Progenitor cell of endocrine pancreas (in vitro differentiated cells): ENCODE data around the gene DXO. TPM values are rescaled to one million over a fixed set of nuclear protein-coding genes. Genes with fewer than 3 reads are reported as not detected.

Experiments used
- DNase-seq: peaks from one replicate; pipeline ENCODE4 v3.0.0; 2021; ENCODE audit warnings: low spot score; ENCODE audit not compliant: unreplicated experiment
- H3K27ac Mint-ChIP-seq: 2 replicates; pipeline ENCODE4 v1.8.0; 2021; ENCODE audit warnings: mild to moderate bottlenecking, moderate library complexity, mixed read lengths
- H3K27me3 Mint-ChIP-seq: 2 replicates; pipeline ENCODE4 v1.8.0; 2021; ENCODE audit warnings: mixed read lengths
- H3K36me3 Mint-ChIP-seq: 2 replicates; pipeline ENCODE4 v1.8.0; 2022; ENCODE audit warnings: mixed read lengths; ENCODE audit not compliant: insufficient read depth
- H3K4me1 Mint-ChIP-seq: 2 replicates; pipeline ENCODE4 v1.8.0; 2021; ENCODE audit warnings: low read depth, mixed read lengths
- H3K4me3 Mint-ChIP-seq: 2 replicates; pipeline ENCODE4 v1.8.0; 2021; ENCODE audit warnings: low read depth, mild to moderate bottlenecking, moderate library complexity, mixed read lengths
- H3K9me3 Mint-ChIP-seq: 2 replicates; pipeline ENCODE4 v1.8.0; 2021; ENCODE audit warnings: low read depth, mixed read lengths
- total RNA-seq: library from RNA; stranded (reverse); gene quantifications from 2 replicates; pipeline ENCODE4 v1.2.1, GENCODE V29; 2021
- TF ChIP-seq, protein P1 (sequence below): fragments of 200-600 bp; sonication (generic); IDR thresholded peaks from one replicate; pipeline ENCODE4 v1.5.0; 2021; ENCODE audit warnings: antibody characterized with exemption, mild to moderate bottlenecking; ENCODE audit not compliant: unreplicated experiment

Gene DXO
- total RNA-seq, 1 donor from 2014 or later = 29.4 TPM

DNA sequence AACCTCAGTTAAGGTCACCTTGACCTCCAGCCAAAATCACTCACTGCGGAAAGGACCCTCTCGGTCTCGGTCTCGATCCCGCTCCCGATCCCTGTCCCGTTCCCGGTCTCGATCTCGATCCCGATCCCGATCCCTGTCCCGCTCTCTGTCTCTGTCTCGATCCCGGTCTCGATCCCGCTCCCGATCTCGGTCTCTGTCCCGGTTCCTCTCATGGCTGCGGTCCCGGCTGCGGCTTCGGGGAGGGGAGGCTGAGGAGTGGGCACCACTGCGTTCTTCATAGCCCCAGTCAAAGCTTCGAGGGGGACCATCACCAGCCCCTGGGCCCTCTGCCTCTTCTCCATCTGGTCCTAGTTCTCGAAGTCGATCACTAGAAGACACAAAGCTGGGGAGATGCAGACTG lies 17.4 kb downstream of the DXO start:
- Mint-ChIP-seq H3K9me3 (no peaks in the 10 kb centered on the region), H3K4me3 (no peak overlapping the region), H3K27me3 (no peaks in the 10 kb centered on the region), H3K4me1 (peaks cover 16% of the 10 kb centered on the region), H3K27ac (no peak overlapping the region), H3K36me3 (peaks cover 15% of the 10 kb centered on the region)
- no peak for DNase-seq
- TF ChIP-seq, protein P1, sequence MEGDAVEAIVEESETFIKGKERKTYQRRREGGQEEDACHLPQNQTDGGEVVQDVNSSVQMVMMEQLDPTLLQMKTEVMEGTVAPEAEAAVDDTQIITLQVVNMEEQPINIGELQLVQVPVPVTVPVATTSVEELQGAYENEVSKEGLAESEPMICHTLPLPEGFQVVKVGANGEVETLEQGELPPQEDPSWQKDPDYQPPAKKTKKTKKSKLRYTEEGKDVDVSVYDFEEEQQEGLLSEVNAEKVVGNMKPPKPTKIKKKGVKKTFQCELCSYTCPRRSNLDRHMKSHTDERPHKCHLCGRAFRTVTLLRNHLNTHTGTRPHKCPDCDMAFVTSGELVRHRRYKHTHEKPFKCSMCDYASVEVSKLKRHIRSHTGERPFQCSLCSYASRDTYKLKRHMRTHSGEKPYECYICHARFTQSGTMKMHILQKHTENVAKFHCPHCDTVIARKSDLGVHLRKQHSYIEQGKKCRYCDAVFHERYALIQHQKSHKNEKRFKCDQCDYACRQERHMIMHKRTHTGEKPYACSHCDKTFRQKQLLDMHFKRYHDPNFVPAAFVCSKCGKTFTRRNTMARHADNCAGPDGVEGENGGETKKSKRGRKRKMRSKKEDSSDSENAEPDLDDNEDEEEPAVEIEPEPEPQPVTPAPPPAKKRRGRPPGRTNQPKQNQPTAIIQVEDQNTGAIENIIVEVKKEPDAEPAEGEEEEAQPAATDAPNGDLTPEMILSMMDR = no peak

DNA sequence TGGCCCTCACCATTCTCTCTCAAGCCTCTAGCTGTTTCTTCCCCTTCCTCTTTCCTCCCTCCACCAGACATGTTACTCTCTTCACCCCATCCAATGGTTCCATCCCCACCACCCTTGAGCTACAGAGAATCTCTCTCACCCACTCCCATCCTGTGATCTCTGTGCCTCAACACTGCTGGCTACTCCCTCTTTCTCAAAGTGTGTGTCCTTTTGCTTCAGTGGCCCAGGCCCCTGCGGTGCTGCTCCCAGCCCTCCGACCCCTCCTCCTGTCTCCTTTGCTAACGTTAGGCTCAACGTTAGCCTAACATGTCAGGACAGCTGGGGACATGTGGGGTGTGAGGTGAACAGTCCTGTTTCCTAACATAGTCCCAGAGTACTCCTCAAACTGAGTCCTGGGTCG lies 19.0 kb downstream of the DXO start:
- H3K27me3 Mint-ChIP-seq = no peaks in the 10 kb centered on the region
- TF ChIP-seq, protein P1 = no peak
- H3K9me3 Mint-ChIP-seq = no peaks in the 10 kb centered on the region
- H3K4me3 Mint-ChIP-seq = no peak overlapping the region
- peaks cover 15% of the 10 kb centered on the region for H3K36me3 Mint-ChIP-seq
- H3K27ac Mint-ChIP-seq = peak overlapping the region; percentile 71
- no peak for DNase-seq
- H3K4me1 Mint-ChIP-seq = peaks cover 8% of the 10 kb centered on the region

DNA sequence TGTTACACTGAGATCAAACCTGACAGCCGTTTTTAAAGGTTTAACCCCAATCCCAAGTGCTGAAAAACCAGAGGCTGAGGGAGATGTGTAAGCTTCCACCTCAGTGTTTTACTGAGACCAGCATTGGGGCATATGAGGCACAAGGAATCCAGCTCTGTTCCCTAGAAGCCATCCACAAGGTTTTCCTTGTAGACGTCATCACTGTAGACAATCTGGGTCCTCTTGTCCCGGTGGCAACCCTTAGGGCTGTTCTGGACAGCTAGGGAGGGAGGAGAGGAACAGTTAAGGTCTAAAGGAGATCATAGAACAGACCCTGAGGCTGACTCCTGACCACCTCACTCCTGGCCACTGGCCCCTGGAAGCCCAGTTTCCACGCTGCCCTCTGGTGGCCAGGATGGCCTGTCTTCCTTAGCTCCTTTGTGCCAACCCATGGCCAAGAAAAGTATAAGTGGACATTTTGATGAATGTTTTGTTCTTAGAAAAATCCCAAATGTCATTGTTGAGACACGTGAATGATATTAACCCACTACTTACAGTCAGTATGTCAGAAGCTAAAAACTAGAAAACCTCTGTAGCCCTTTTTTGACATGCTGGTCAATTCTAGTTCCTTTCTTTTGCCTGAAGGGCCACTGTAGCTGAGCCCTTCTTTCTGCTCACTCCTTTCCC lies 19.7 kb downstream of the DXO start:
- Mint-ChIP-seq H3K4me1 (peaks cover 4% of the 10 kb centered on the region), H3K4me3 (no peak overlapping the region), H3K27me3 (peaks cover 4% of the 10 kb centered on the region), H3K9me3 (no peaks in the 10 kb centered on the region), H3K27ac (no peak overlapping the region), H3K36me3 (peaks cover 15% of the 10 kb centered on the region)
- TF ChIP-seq, protein P1 = peak; percentile 85
- DNase-seq = peak; percentile 41

DNA sequence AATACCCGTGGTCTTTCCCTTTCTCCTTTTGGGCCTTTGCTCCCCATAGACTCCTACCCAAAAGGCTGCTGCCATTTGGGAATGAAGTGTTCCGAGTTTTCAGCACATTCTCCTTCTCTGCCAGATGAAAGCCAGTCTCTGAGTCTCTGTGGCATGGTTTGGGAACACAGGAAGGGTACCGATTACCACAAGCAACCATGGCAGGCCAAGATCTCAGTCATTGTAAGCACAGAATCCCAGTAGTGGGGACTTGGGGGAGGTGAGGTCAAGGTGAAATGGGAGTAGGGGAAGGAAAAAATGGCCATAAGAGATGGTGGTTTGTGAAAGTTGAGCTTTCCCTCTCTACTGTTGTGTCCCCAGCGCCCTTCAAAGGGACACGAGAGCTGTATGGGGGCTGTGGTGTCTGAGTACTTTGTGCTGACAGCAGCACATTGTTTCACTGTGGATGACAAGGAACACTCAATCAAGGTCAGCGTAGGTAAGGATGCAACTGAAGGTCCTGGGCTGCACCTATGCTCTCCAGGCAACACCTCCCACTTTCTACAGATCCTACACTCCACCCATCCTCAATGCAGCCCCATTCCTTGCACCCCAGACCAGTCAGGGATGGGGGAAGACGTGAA lies 21.9 kb downstream of the DXO start:
- no peaks in the 10 kb centered on the region for H3K9me3 Mint-ChIP-seq
- peaks cover 6% of the 10 kb centered on the region for H3K27me3 Mint-ChIP-seq
- H3K27ac Mint-ChIP-seq = no peak overlapping the region
- peaks cover 17% of the 10 kb centered on the region for H3K4me1 Mint-ChIP-seq
- no peak overlapping the region for H3K4me3 Mint-ChIP-seq
- no peak for DNase-seq
- peaks cover 14% of the 10 kb centered on the region for H3K36me3 Mint-ChIP-seq
- TF ChIP-seq, protein P1 = no peak

DNA sequence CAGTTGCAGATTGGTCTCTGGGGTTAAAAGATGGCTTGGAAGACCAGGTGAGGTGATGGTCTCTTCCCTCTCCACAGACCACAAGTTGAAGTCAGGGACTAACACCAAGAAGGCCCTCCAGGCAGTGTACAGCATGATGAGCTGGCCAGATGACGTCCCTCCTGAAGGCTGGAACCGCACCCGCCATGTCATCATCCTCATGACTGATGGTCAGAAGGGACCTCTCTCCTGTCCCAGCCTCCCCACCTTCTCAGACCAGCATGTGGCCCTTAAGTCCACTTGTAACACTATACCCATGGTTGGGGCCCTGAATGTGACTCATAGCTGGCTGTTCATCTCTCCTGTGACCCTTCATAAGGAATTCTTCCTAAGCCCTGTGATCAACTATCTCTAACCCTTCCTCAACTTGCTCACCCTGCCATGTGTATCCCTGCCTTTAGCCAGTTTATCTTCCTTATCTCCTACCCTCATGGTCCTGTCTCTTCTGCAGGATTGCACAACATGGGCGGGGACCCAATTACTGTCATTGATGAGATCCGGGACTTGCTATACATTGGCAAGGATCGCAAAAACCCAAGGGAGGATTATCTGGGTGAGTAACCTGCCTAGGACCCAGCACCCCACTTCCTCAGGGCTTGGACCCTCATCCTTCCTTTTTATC lies 23.1 kb downstream of the DXO start:
- TF ChIP-seq, protein P1 = no peak
- Mint-ChIP-seq H3K4me3 (no peak overlapping the region), H3K4me1 (peaks cover 17% of the 10 kb centered on the region), H3K9me3 (no peaks in the 10 kb centered on the region), H3K27me3 (peaks cover 6% of the 10 kb centered on the region), H3K36me3 (peaks cover 5% of the 10 kb centered on the region), H3K27ac (peak overlapping the region; percentile 27)
- DNase-seq = no peak
